ENCODE measurements around the gene PCNX2.

DNA sequence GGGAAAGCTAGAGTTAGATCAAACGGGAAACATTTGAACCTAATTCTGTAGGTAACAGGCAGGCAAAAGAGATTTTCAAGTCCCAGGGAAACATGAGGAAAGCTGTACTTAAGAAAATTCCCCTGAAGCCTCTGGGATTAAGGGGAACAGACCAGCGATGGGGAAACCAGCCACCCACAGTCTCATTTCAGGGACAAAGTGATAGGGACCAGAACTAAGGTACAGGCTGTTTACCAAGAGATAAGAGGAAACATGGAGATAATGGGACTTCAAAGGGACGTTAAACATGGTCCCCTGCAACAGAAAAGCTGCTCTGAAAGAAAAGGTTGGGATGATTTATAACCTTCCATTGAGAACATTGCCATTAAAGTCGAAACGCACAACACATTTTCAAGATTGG, 260.7 kb downstream of the PCNX2 start:
- TF ChIP-seq, protein P1, sequence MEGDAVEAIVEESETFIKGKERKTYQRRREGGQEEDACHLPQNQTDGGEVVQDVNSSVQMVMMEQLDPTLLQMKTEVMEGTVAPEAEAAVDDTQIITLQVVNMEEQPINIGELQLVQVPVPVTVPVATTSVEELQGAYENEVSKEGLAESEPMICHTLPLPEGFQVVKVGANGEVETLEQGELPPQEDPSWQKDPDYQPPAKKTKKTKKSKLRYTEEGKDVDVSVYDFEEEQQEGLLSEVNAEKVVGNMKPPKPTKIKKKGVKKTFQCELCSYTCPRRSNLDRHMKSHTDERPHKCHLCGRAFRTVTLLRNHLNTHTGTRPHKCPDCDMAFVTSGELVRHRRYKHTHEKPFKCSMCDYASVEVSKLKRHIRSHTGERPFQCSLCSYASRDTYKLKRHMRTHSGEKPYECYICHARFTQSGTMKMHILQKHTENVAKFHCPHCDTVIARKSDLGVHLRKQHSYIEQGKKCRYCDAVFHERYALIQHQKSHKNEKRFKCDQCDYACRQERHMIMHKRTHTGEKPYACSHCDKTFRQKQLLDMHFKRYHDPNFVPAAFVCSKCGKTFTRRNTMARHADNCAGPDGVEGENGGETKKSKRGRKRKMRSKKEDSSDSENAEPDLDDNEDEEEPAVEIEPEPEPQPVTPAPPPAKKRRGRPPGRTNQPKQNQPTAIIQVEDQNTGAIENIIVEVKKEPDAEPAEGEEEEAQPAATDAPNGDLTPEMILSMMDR (IDR thresholded peaks at IDR 0.05; ENCODE audit: insufficient read depth, low read length, poor library complexity, severe bottlenecking), result no peak
- TF ChIP-seq EZH2phosphoT487 (conservative IDR thresholded peaks at IDR 0.05; ENCODE audit: low read length), result no peak
